ENCODE data around the gene ZIC4. TPM values are rescaled to one million over a fixed set of nuclear protein-coding genes. Genes with fewer than 3 reads are reported as not detected.

The ZIC4 gene
- total and polyA plus RNA-seq, 2 of the 4 experiments (the other 2 are of a cell fraction): not detected

DNA sequence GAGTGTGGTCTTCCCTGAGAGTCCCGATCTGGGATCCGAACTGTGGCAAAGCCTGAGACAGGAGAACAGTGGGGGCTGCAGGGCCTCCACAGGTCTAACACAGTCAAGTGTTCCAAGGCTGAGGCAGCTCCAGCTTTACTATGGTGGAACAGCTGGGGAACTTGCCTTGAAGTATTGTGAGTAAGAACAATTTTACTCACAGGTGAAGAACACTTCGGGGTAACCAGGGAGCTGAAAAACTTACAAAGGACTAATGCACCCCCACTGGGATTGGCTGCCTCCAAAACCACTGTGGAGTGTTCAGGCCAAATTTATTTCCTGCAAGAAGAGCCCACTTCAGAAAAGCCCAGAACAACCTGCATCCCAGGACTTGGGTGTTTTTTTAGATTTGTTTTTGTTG lies 25.4 kb downstream of the ZIC4 start:
- dilution Hi-C loops (cut with HindIII; ENCODE audit: low sequenced_read_pairs, unreplicated experiment) (no loop called here), intact Hi-C loops (cut with micrococcal nuclease) (no loop called here), in situ Hi-C loops (cut with MboI; ENCODE audit: low sequenced_read_pairs) (no loop called here)
- Histone ChIP-seq H3K4me2 (ENCODE audit: low read depth, low read length) (no peak overlapping the region), H2AK9ac (replicated peaks; ENCODE audit: low read depth, low read length, poor library complexity) (no peak overlapping the region), H2BK5ac (ENCODE audit: low read depth, low read length, poor library complexity, severe bottlenecking) (no peak overlapping the region), H3K79me1 (ENCODE audit: low read depth in 1 of 2, low read length in 2 of 2) (no peaks in the 10 kb centered on the region), H4K8ac (ENCODE audit: low read depth in 2 of 2, low read length in 2 of 2) (no peak overlapping the region), H3K36me3 (ENCODE audit: control insufficient read depth, insufficient read depth, low read length) (no peaks in the 10 kb centered on the region), H3K27ac (ENCODE audit: insufficient read depth, low read length) (no peak overlapping the region), H3K27me3 (ENCODE audit: control insufficient read depth, insufficient read depth, low read length) (peaks cover 67% of the 10 kb centered on the region), H3K9me1 (ENCODE audit: insufficient read depth, low read length) (no peaks in the 10 kb centered on the region), H3K56ac (ENCODE audit: extremely low read depth, insufficient read depth, low read length) (no peak overlapping the region), H2AFZ (replicated peaks; ENCODE audit: low read length, poor library complexity) (no peak overlapping the region), H4K5ac (ENCODE audit: low read depth, low read length) (no peak overlapping the region), H3K23ac (ENCODE audit: low read depth, low read length) (no peak overlapping the region), H3K14ac (replicated peaks; ENCODE audit: low read depth, low read length) (no peak overlapping the region), H3K9ac (ENCODE audit: low read depth, low read length) (no peak overlapping the region), H2AK5ac (ENCODE audit: low read depth, low read length) (no peak overlapping the region), H3K4me3 (ENCODE audit: insufficient read depth, low read depth, low read length) (no peak overlapping the region), H3K9me3 (ENCODE audit: control insufficient read depth, insufficient read depth, low read length) (0 out of 2 replicates have a peak, but pooled peaks cover 6% of the 10 kb centered on the region), H3K4ac (ENCODE audit: low read depth, low read length) (no peak overlapping the region), H3K4me1 (ENCODE audit: control insufficient read depth, insufficient read depth, low read length) (no peaks in the 10 kb centered on the region), H2BK20ac (ENCODE audit: low read depth, low read length) (no peak overlapping the region), H2BK120ac (ENCODE audit: low read depth, low read length) (no peak overlapping the region), H3K18ac (ENCODE audit: low read depth, low read length) (no peak overlapping the region), H4K91ac (ENCODE audit: insufficient read depth, low read depth, low read length) (no peak overlapping the region), H2BK15ac (ENCODE audit: low read depth, low read length) (no peak overlapping the region), H4K20me1 (ENCODE audit: insufficient read depth, low read length) (no peaks in the 10 kb centered on the region; the same call in 1 of the 2 replicates)
- POLR2A ChIA-PET (ENCODE audit: unreplicated experiment): no interaction called here
- no peak for ATAC-seq (ENCODE audit: low read depth)
- 13% methylated on average over 2 of the region's 3 CpGs; no CpG with 5 or more reads in 1 of the 2 experiments for WGBS, 2 experiments (ENCODE audit: extremely low coverage in 2 of 2, insufficient read length in 1 of 2)
- DNase-seq: no peak
- no TSS peak for BruUV-seq (replicated peaks)
- TF ChIP-seq BHLHE40 (IDR thresholded peaks at IDR 0.05; ENCODE audit: low read depth, low read length): no peak
- no peak for TF ChIP-seq CHD1 (IDR thresholded peaks at IDR 0.05; ENCODE audit: low read depth, low read length)
- TF ChIP-seq CEBPB (IDR thresholded peaks at IDR 0.05; ENCODE audit: low read depth, low read length): no peak
- TF ChIP-seq, protein P1, sequence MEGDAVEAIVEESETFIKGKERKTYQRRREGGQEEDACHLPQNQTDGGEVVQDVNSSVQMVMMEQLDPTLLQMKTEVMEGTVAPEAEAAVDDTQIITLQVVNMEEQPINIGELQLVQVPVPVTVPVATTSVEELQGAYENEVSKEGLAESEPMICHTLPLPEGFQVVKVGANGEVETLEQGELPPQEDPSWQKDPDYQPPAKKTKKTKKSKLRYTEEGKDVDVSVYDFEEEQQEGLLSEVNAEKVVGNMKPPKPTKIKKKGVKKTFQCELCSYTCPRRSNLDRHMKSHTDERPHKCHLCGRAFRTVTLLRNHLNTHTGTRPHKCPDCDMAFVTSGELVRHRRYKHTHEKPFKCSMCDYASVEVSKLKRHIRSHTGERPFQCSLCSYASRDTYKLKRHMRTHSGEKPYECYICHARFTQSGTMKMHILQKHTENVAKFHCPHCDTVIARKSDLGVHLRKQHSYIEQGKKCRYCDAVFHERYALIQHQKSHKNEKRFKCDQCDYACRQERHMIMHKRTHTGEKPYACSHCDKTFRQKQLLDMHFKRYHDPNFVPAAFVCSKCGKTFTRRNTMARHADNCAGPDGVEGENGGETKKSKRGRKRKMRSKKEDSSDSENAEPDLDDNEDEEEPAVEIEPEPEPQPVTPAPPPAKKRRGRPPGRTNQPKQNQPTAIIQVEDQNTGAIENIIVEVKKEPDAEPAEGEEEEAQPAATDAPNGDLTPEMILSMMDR (conservative IDR thresholded peaks at IDR 0.05; ENCODE audit: low read depth, low read length): no peak
- TF ChIP-seq RFX5 (IDR thresholded peaks at IDR 0.05; ENCODE audit: low read depth, low read length): no peak
- no peak for TF ChIP-seq MXI1 (IDR thresholded peaks at IDR 0.05; ENCODE audit: borderline replicate concordance, low read depth, low read length)
- no peak for TF ChIP-seq RAD21 (IDR thresholded peaks at IDR 0.05; ENCODE audit: low read length)
- no peak for TF ChIP-seq SMC3 (IDR thresholded peaks at IDR 0.05; ENCODE audit: low read depth, low read length)
- TF ChIP-seq, protein P2, sequence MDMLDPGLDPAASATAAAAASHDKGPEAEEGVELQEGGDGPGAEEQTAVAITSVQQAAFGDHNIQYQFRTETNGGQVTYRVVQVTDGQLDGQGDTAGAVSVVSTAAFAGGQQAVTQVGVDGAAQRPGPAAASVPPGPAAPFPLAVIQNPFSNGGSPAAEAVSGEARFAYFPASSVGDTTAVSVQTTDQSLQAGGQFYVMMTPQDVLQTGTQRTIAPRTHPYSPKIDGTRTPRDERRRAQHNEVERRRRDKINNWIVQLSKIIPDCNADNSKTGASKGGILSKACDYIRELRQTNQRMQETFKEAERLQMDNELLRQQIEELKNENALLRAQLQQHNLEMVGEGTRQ (IDR thresholded peaks at IDR 0.05; ENCODE audit: low read depth, low read length): no peak
- TF ChIP-seq MAFK (IDR thresholded peaks at IDR 0.05; ENCODE audit: low read depth, low read length): no peak
- no peak for TF ChIP-seq NFE2L2 (IDR thresholded peaks at IDR 0.05; ENCODE audit: low read depth, low read length)
- TF ChIP-seq RCOR1 (IDR thresholded peaks at IDR 0.05; ENCODE audit: insufficient replicate concordance, low read length): no peak
- TF ChIP-seq POLR2A (IDR thresholded peaks at IDR 0.05; ENCODE audit: low read depth, low read length): no peak
- CTCF ChIA-PET: no interaction called here
